ENCODE measurements around the gene SPANXN5.

DNA sequence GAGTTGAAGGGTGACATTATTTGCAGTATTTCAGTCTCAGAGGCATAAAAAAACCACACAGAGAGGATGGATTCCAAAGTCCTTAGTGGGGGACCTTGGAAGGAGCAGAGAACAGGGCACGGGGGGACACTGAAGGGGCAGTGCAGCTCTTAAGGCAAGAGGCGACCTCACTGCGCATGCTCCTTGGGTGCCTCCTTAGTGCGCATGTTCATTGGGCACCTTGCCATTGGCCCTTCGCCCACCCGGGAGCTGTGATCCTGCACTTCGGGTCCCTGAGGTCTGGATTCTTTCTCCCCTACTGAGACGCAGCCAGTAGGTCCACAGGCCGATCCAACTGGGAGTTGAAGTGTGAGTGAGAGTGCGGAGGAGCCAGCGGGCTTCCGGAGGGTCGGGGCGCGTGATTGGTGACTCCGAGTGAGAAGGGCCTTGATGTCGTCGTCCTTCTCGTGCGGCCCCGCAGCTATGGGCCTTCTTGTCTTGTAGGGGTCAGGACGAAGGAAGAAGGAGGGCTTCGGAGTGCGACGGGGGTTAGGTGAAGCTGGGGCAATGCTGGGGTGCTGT is 13.9 kb upstream of the SPANXN5 start, which contains the start of gene XAGE5:
- TF ChIP-seq POLR2A (IDR thresholded peaks at IDR 0.05) = no peak
- TF ChIP-seq, protein P1, sequence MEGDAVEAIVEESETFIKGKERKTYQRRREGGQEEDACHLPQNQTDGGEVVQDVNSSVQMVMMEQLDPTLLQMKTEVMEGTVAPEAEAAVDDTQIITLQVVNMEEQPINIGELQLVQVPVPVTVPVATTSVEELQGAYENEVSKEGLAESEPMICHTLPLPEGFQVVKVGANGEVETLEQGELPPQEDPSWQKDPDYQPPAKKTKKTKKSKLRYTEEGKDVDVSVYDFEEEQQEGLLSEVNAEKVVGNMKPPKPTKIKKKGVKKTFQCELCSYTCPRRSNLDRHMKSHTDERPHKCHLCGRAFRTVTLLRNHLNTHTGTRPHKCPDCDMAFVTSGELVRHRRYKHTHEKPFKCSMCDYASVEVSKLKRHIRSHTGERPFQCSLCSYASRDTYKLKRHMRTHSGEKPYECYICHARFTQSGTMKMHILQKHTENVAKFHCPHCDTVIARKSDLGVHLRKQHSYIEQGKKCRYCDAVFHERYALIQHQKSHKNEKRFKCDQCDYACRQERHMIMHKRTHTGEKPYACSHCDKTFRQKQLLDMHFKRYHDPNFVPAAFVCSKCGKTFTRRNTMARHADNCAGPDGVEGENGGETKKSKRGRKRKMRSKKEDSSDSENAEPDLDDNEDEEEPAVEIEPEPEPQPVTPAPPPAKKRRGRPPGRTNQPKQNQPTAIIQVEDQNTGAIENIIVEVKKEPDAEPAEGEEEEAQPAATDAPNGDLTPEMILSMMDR (IDR thresholded peaks at IDR 0.05) = no peak

Measured in heart left ventricle (tissue), 13 donors.